IPS-NIHi7 (cell line): ENCODE measurements around the gene SUCO.
"Not testable (repeated sequence)": the region's sequence is repeated elsewhere in the genome, so short reads cannot be mapped to it uniquely, and the experiment has no call there.

Experiments
- DNase-seq: peaks from one replicate; pipeline ENCODE4 v3.0.0; 2012; ENCODE audit warnings: mixed read lengths; ENCODE audit errors: extremely low spot score

SUCO gene

DNA sequence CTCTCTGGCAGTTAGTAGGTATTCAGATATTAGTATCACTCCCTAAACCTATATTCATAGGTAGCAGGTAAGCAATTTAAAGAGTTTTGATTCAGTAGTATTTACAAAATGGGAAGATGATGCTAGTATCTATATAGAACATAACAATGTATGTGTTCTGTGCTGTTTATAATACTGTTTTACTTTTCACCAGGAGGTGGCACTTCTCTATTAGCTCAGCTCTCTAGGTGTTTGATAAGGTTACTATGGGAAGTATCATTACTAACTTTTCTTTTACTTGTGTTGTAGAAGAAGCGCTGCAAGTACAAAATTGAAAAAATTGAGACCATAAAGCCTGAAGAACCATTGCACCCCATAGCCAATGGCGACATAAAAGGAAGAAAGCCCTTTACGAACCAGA is 76.6 kb downstream of the SUCO start:
- DNase-seq = no peak

DNA sequence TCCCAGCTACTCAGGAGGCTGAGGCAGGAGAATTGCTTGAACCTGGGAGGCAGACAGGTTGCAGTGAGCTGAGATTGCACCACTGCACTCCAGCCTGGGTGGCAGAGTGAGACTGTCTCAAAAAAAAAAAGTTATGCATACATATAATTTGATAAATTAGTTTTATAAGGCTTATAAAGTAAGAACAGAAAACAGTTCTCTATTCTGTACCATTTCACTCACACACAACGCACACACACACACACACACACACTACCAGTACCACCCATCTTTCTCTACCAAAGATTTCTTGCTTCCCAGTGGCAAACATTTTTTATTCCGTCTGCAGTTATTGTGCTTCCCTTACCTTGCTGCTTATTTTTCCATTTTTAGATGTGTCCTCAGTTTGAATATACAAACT is 79.5 kb downstream of the SUCO start:
- DNase-seq = no peak

DNA sequence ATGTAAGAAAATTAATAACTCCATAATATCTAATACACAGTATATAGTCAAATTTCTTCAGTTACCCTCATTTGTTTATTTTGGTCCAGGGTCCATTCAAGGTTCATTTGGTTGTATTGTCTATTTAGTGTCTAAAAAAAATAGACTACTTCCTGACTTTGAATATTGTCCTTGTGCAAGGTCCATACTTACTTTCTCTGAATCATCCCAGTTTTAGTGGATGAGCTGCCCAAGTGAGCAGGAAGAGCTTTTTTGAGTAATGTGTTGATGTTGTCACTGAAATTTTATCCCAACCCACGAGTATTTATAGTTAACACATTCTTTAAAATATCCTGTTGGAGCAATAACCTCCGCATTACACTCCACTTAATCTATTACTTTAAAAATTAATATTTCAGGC is 80.3 kb downstream of the SUCO start:
- no peak for DNase-seq

DNA sequence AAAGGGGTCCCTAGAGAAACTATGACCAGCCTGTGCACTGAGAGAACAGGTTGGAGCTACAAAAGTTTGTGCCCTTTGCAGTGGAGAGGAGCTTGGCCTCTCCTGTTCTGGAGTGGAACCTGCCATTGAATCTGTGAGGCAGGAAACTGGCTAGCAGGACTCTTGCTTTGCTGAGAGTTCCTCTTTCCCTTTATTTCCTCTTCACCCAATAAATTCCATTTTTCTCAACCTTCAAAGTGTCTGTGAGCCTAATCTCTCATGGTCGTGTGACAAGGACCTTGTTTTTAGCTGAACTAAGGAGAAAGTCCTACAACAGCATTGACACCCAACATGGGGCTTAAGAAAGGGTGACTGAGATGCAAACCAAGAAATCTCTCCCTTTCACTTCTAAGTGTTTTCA is 83.2 kb downstream of the SUCO start:
- no peak for DNase-seq

DNA sequence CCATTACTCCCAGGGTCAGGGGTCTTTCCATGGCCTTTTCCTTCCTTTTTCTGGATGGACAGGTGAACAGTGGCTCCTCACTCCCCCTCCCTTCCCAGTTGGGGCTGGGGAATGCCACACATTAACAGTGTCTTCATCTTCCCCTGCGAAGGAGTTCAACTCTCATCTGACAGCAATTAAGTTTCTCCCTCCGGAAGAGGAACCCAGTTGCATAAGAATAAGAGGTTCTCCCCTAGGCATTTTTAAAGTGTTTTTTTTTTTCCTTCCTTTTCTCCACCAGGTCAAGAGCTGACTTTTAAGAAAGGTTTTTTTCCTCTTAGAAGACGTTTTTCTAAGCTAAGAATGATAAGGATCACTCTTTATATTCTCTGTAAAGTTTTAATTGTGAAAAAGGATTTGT is 83.7 kb downstream of the SUCO start:
- no peak for DNase-seq

DNA sequence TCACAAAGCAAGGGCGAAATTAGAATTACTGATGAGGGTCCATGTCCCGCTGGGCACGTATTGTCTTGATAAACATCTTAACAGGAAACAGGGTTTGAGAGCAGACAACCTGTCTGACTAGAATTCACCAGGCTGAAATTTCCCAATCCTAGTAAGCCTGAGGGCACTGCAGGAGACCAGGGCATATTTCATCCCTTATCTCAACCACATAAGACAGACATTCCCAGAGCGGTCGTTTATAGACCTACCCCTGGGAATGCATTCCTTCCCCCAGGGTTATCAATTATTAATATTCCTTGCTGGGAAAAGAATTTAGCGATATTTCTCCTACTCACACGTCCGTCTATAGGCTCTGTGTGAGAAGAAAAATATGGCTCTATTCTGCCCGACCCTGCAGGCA is 87.7 kb downstream of the SUCO start:
- DNase-seq = not testable (repeated sequence)

DNA sequence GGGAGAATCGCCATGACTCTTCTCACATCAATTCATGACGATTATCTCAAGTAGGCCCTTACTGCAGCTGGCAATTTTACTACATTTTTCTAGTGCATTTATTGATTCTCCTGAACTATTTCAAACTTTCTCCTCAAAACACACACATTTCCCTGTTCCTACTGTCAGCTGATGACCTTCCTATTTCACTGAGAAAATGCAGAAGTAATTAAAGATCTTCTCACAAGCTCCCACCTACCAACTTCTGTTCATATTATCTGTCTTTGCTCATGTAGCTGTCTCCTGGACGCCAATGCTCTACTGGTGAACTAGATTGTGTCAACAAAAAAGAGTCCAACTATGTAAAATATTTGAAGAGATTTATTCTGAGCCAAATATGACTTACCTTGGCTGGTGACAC is 89.6 kb downstream of the SUCO start:
- no peak for DNase-seq

DNA sequence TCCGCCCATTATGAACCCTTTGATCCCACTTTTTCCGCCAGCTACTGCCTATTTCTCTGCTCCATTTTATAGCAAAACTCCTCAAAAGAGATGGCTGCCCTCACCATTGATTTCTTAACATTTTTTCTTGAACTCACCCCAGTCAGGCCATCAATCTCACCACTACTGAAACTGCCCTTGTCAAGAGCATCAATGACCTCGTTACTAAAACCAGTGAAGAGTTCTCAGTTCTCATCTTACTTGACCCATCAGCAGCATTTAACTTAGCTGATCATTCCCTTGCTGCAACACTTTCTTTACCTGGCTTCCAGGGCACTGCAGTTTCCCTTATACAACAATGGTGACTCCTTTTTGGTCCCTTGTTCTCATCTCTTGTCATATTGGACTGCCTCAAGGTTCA is 90.8 kb downstream of the SUCO start:
- DNase-seq = no peak

DNA sequence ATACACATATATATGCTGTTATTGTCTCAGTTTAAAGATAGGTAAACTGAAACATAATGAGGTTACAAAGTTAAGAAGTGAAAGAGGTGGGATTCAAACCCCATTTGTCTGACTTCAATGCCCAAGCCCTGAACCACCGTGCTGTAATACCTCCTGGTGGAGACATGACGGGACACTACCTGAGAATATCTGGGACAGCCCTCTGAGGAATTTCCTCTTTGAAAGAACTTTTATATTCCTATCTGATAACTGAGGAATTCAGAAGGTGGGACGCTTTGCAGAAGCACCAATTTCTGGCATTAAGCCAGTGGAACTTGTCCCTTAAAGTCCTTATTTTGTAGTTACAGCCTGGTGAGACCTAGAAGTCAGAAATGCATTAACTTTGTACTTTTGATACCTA is 93.9 kb downstream of the SUCO start:
- DNase-seq = no peak

DNA sequence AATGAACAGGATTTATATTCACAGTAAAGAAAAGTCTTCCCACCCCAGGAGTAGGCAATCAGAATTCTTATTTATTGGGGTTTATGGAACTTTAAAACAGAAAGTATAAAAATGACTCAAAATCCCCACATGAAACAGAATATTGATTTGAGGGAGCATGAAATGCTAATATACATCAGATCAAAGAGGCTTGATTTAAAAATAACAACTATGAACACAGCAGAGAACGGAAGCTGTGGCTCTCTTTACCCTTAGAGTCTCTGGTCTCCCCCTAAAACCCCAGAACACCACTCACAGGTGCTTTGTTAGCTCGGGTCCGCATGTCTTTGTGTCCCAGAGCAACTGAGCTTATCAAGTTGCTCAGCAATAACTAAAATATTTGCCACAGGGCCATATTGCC is 94.8 kb downstream of the SUCO start:
- no peak for DNase-seq

DNA sequence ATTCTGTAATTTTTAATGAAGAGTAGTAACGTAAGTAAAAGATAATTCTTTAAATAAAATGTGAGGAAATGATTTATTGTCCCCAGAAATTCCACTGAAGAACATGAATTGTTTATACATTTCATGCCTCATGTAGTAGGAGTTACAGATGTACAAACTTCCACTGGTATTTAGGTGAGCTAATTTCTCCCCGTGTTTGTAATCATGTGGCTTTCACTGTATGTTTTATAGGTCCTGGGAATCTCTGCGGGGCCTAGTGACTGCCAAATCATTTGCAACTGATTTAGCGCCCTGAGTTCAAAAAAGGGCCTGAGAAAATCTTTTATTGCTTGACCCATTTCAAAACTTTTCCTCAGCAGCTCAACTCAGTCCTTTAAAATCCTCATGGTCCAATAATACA is 95.5 kb downstream of the SUCO start:
- DNase-seq = no peak

DNA sequence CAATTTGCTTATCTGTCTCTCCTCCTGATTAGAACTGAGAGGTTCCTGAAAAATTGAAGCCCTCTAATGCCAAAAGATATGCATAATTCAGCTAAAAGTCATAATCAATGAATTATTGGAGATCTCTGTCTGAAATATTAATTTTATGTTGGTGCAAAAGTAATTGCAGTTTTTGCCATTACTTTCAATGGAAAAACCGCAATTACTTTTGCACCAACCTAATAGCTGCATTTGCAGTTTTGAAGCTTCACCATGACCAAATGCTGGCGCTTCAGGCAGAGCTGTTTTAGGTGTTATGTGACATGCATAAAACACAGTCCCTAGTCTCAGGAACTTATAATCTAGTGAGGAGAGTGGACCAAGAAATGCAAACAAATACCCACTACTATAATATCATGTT is 96.2 kb downstream of the SUCO start:
- no peak for DNase-seq

DNA sequence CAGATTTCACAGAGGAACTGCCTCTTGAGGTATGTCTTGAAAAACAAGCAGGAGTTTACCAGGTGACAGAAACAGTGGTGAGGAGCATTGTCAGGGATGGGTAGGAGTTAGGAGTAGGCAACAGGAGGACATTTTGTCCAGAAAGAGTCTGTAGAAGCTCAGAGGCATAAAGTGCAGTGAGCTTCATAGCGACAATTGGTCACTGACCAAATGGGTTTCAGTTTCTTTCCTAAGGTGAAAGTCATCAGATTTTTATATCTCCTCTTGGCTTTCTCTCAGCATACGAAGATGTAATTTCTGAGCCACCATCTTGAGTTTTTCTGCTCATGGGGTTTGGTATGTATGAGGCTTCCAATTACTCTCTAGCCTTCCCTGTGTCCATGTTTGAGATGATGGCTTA is 96.7 kb downstream of the SUCO start:
- DNase-seq = no peak

DNA sequence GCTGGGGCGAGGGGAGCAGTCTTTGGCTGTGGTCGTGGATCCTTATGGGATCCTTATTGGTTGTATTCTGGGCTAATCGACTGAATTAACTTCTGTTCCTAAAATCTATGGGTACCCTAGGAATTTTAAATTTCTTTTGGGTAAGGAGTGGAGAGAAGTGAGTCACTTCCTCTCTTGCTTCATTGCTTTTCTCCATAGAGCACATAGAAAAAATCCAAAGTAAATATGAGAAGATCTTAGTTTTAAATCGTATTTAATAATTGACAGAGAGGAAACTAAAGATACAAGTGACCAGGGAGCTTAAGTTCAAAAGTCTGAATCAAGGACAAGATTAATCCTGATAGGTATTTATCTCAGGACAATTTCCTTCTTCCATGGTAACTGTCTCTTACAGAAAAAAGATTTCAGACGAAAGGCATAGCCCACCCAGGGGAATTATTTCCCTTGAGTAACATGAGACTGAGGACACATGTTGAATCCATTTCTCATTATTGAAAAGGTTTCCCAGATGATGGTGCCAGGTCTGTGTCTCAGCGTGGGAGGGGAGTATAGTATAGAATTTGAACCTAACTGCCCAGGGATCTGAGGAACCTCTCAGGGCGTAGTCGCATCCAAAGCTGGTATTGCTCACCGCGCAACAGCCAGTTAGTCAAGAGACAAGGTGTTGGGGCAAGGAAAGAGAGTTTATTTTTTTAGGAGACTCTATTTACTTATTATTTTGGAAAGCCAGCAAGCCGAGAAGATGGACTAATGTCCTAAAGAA is 97.3 kb downstream of the SUCO start:
- no peak for DNase-seq

DNA sequence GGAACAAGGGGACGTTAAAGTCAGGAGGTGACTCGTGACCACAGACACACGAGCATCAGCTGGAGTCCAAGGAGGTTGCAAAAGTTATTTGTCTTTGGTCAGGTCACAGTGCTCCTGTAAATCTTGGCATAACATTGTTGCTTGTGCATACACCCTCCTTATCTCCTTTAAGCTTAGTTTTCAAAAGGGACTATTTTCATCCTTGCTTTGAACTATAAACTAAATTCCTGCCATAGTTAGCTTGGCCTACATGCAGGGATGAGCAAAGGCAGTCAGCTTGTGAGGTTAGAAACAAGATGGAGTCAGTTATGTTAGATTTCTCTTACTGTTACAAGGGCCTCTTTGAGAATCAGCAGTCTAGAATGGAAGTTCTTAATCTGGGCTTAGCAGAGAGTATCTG is 97.9 kb downstream of the SUCO start:
- no peak for DNase-seq

DNA sequence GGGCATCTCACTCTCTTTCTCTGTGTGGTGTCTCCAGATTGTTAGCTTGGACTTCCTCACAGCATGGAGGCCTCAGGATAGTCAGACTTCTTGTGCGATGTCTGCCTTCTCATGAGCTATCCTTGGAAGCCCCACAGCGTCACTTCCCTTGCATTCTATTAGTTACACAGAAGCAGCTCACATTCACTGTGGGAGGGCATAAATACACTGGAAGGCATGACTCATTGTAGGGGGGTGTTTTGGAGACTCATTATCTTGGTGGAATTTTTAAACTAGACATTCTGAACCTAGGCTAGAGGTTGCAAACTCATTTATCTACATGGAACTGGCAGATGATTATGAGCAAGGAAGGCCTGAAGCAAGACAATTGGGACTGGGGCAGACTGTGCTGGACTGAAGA is 104.6 kb downstream of the SUCO start:
- DNase-seq = no peak

DNA sequence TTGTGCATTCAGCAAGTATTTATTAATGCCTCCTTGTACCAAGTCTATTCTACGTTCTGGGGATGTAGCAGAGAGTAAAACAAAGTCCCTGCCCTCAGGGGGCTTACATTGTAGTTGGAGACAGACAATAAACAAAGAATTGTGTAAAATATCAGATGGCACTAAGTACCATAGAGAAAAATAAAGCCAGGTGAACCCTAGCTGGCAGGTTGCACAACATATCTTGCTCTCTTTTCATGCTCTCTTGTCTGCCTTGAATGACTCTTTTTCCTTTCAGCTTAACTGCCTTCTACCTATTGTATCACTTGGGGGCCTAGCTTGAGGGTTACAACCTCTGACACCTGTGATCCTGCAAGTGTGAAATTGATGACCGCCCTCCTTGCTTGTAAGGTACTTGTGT is 105.3 kb downstream of the SUCO start:
- no peak for DNase-seq

DNA sequence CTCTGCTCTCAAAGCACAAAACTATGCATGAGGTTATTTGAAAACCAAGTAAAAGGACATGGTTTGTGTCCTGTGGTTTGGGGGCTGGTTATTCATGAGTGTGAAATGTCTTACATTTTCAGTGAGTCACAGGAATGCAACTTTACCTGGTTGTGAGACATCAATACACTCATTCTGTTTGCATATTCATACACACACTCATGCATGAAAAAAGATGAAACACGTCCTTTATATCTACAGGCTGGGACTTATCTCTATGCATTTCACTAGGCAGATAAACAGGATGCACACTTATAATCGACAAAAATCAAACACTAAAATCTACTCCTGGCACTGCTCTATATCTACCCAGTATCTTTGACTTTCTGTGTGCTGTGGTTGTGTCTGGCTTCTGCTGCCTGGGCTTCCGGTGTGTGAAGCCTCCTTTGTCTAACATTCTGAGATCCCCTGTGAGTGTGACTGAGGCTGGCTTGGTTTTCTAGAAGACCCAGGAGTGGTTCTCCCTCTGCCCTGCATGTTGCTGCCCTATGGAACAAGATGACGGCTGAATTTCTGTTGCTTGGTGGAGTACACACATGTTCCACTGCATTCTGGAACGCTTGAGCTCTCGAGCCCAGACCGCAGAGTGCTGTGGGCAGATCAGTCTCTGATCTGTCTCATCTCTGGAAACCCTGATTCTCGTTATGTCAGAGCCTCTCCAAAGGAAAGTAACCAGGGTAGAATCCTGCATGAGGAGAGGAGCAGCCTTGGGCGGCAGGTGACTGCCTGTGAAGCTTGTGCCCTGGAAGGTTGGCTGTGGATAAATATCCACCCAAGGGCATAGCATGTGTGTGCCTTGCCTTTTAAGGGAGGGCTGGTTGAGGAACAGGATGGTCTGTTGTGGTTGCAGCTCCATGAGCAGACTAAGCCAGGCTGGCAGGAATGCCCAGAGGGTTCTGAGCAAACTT is 106.2 kb downstream of the SUCO start:
- no peak for DNase-seq

DNA sequence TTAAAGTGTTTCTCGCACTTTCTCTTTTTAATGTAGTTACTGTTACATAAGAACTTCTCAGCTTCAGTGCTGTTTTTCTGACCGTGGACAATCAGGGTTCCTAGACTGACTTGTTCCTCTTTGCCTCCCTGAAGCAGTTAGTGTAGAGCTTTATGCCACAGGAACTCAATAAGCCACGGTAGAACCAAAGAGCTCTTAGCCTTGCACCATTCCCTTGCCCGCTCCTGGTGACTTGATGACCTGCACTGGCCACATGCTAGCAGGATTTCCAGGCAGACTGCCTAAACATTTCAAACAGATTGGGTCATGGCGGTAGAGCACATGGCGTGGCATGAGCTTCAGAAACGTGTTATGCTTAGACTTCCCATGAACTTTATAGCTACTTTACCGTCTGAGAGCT is 107.2 kb downstream of the SUCO start:
- DNase-seq = no peak

DNA sequence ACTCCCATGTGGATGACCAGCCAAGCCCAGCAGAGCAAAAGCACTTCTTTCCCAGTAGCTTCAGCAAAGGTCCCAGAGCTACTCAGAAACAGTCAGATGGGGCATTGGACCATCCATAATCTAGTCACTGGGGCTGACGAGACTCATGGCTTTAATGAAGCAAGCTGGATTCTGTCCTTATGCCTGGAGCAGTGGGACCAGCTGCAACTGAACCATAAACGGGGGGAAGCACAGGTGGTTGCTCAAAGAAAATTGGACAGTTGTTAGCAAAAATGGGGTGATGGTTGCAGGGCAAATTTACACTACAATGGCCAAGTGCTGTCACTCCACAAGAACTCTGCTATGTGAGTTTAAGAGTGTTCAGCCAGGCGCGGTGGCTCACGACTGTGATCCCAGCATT is 108.5 kb downstream of the SUCO start:
- DNase-seq = no peak

DNA sequence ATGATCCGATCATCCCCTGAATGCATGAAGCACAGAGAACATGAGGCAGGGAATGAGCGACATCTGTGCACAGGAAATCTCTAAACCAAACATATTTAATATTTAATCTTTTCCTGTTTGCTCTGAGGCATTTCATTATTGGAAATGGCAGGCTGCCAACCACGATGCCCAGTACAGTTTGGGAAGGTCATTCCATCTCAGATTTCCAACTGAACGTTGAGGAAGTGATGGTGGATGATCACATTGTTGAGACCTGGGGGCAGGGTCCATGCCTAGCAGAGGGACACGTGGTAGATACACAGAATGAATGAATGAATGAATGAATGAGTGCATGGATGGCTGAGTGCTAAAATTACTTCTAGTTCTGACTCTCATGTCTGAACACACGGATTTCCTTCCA is 110.0 kb downstream of the SUCO start:
- DNase-seq = no peak

DNA sequence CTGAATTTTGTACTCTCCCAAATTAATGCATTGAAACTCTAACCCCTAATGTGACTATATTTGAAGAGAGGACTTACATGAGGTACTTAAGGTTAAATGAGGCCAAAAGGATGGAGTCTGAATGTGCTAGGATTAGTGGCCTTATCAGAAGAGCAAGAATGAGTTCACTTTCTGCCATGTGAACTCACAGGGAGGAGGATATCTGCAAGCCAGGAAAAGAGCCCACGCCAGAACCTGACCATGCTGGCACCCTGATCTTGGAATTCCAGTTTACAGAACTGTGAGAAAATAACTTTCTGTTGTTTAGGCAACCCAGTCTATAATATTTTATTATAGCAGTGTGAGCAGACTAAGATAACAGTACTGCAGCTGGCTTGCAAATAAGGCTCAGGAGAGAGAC is 113.7 kb downstream of the SUCO start:
- no peak for DNase-seq

DNA sequence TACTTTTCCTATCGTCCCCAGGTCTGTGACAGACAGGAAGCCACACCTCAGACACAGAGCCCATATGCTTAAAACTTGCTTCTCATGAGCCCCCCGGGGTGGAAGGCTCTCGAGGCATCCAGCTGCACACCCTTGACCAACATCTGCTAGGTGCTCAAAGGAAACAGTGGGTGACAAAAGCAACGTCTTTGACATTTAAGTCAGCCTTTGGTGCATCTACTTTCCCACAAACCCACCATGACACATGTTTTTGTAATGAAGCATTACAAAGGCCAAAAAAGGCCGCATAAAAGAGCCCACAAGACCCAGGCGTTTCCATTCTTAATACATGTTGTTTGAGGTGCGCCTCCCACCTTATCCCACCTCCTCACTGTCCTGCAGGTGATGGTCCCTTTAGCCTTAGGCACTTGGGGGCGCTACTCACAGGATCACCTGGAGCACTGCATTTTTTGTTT is 114.2 kb downstream of the SUCO start:
- DNase-seq = no peak
